ENCODE measurements around the gene SNX8.

- TF ChIP-seq CTCF (IDR thresholded peaks at IDR 0.05 in 4 of 5, conservative IDR thresholded peaks at IDR 0.05 in 1 of 5) (no peak), POLR2A (IDR thresholded peaks at IDR 0.05) (no peak)
Observed at GRCh38 chr7:2243458-2243857, 70.8 kb downstream of the SNX8 start.
